Sigmoid colon (tissue), 4 donors: ENCODE data around the gene NFKB2.

ENCODE experiments used
- EP300 ChIP-seq, 4 donors: sonication (generic); formaldehyde crosslinking; IDR thresholded peaks; one replicate each; pipeline ENCODE4 v1.6.1; 2017; ENCODE audit warnings: antibody characterized with exemption in 4 of 4
- POLR2A ChIP-seq, 2 donors: fragments of 450-650 bp; IDR thresholded peaks; one replicate each; pipeline ENCODE4 v1.6.1; 2016; ENCODE audit warnings: antibody characterized with exemption in 2 of 2, mild to moderate bottlenecking in 2 of 2, moderate library complexity in 2 of 2
- TF ChIP-seq, protein P1 (sequence below), 4 experiments: fragments of 450-650 bp in 3 of 4; fragments of 200-600 bp in 1 of 4; IDR thresholded peaks; one replicate each; pipeline ENCODE4 v1.5.1; 2016 to 2019; ENCODE audit warnings: antibody characterized with exemption in 4 of 4, mild to moderate bottlenecking in 3 of 4, moderate library complexity in 2 of 4

DNA sequence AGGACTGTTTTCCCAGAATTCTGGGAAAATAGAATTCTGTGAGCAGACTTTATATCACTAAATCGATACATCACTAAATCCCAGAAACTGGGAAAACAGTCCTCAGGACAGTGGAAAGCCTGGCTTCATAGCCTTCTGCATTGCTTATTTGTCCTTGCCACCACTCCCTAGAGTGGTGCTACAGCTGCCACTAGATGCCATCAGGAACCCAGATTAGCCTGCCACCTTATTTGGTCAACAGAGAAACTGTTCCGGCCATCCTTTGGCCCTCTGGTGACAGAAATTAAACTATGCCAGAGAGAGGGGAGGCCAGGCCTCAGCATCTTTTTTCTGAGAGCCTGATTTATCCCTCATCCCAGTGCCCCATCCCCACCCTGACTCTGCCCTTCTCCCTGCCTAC, 19.6 kb upstream of the NFKB2 start:
- TF ChIP-seq, protein P1, sequence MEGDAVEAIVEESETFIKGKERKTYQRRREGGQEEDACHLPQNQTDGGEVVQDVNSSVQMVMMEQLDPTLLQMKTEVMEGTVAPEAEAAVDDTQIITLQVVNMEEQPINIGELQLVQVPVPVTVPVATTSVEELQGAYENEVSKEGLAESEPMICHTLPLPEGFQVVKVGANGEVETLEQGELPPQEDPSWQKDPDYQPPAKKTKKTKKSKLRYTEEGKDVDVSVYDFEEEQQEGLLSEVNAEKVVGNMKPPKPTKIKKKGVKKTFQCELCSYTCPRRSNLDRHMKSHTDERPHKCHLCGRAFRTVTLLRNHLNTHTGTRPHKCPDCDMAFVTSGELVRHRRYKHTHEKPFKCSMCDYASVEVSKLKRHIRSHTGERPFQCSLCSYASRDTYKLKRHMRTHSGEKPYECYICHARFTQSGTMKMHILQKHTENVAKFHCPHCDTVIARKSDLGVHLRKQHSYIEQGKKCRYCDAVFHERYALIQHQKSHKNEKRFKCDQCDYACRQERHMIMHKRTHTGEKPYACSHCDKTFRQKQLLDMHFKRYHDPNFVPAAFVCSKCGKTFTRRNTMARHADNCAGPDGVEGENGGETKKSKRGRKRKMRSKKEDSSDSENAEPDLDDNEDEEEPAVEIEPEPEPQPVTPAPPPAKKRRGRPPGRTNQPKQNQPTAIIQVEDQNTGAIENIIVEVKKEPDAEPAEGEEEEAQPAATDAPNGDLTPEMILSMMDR (IDR thresholded peaks at IDR 0.05), result no peak
- TF ChIP-seq POLR2A (IDR thresholded peaks at IDR 0.05) (no peak), EP300 (IDR thresholded peaks at IDR 0.05) (no peak)
